Smooth muscle cell (in vitro differentiated cells): ENCODE data around the gene PTGDS. TPM values are rescaled to one million over a fixed set of nuclear protein-coding genes. Genes with fewer than 3 reads are reported as not detected.

Experiments used
- DNase-seq: peaks from one replicate; lab custom pipeline; 2025; ENCODE audit not compliant: unreplicated experiment; lab: John Stamatoyannopoulos, UW
- H2AFZ ChIP-seq: fragments of 200-600 bp; sonication (generic); 2 replicates; pipeline ENCODE4 v1.6.0; 2016; ENCODE audit warnings: antibody characterized with exemption, low read depth, mild to moderate bottlenecking
- H3F3A ChIP-seq: fragments of 200-600 bp; sonication (generic); 2 replicates; pipeline ENCODE4 v1.6.0; 2017; ENCODE audit warnings: antibody characterized with exemption, low read depth
- H3K27ac ChIP-seq: fragments of 200-600 bp; sonication (generic); 2 replicates; pipeline ENCODE4 v1.5.1; 2016; ENCODE audit warnings: low read depth, mild to moderate bottlenecking
- H3K27me3 ChIP-seq: fragments of 200-600 bp; sonication (generic); 2 replicates; pipeline ENCODE4 v1.6.1; 2016; ENCODE audit warnings: low read depth, mild to moderate bottlenecking
- H3K36me3 ChIP-seq: fragments of 200-600 bp; sonication (generic); 2 replicates; pipeline ENCODE4 v1.5.1; 2016; ENCODE audit warnings: low read depth
- H3K4me1 ChIP-seq: fragments of 200-600 bp; sonication (generic); 2 replicates; pipeline ENCODE4 v1.5.1; 2016; ENCODE audit warnings: low read depth
- H3K4me2 ChIP-seq: fragments of 200-600 bp; sonication (generic); 2 replicates; pipeline ENCODE4 v1.6.0; 2016; ENCODE audit warnings: mild to moderate bottlenecking
- H3K4me3 ChIP-seq: fragments of 200-600 bp; sonication (generic); 2 replicates; pipeline ENCODE4 v1.5.1; 2016; ENCODE audit warnings: mild to moderate bottlenecking
- H3K79me2 ChIP-seq: fragments of 200-600 bp; sonication (generic); 2 replicates; pipeline ENCODE4 v1.6.0; 2016; ENCODE audit warnings: low read depth, mild to moderate bottlenecking
- H3K9ac ChIP-seq: fragments of 200-600 bp; sonication (generic); 2 replicates; pipeline ENCODE4 v1.6.0; 2016; ENCODE audit warnings: low read depth
- H3K9me3 ChIP-seq: fragments of 200-600 bp; sonication (generic); replicated peaks from 2 replicates; pipeline ENCODE4 v1.5.1; 2016; ENCODE audit warnings: low read depth
- H4K20me1 ChIP-seq: fragments of 200-600 bp; sonication (generic); 2 replicates; pipeline ENCODE4 v1.6.0; 2016; ENCODE audit warnings: low read depth
- WGBS: methylation state at CpG from one replicate; pipeline ENCODE4 v1.1.7; 2016; ENCODE audit warnings: low lambda C conversion rate; 5-methylcytosine and 5-hydroxymethylcytosine counted together
- polyA plus RNA-seq: library from polyadenylated mRNA; unstranded; fragments of >200 nt; fragmentation: Nextera tagmentation; extraction: Ambion mirVana; gene quantifications from 2 replicates; pipeline ENCODE4 v1.2.1, GENCODE V29; 2016
- total RNA-seq: library from RNA; depleted of rRNA; stranded (reverse); fragments of >200 nt; gene quantifications from 2 replicates; pipeline ENCODE4 v1.2.3, GENCODE V29; 2014
- TF ChIP-seq, protein P1 (sequence below): fragments of 200-600 bp; sonication (generic); IDR thresholded peaks from 2 replicates; pipeline ENCODE4 v1.5.1; 2017; ENCODE audit warnings: borderline replicate concordance, mild to moderate bottlenecking, antibody characterized with exemption; ENCODE audit not compliant: insufficient read depth, poor library complexity, severe bottlenecking

PTGDS gene
- total and polyA plus RNA-seq, 2 experiments from 2014 or later = 119 to 611 TPM

GRCh38 chr9:137007816-137008270, 30.5 kb downstream of the PTGDS start:
- no peak overlapping the region for H3K9ac ChIP-seq
- H3K36me3 ChIP-seq = no peaks in the 10 kb centered on the region
- H3K9me3 ChIP-seq = no peaks in the 10 kb centered on the region
- DNase-seq = no peak
- H3K27ac ChIP-seq = no peak overlapping the region
- H3K4me3 ChIP-seq = no peak overlapping the region
- no peaks in the 10 kb centered on the region for H3K4me1 ChIP-seq
- no peak overlapping the region for H2AFZ ChIP-seq
- WGBS = 91% methylated on average over 11 of the region's 13 CpGs
- H3F3A ChIP-seq = no peaks in the 10 kb centered on the region
- no peaks in the 10 kb centered on the region for H4K20me1 ChIP-seq
- H3K27me3 ChIP-seq = no peaks in the 10 kb centered on the region
- H3K79me2 ChIP-seq = no peaks in the 10 kb centered on the region
- H3K4me2 ChIP-seq = no peak overlapping the region
- TF ChIP-seq, protein P1, sequence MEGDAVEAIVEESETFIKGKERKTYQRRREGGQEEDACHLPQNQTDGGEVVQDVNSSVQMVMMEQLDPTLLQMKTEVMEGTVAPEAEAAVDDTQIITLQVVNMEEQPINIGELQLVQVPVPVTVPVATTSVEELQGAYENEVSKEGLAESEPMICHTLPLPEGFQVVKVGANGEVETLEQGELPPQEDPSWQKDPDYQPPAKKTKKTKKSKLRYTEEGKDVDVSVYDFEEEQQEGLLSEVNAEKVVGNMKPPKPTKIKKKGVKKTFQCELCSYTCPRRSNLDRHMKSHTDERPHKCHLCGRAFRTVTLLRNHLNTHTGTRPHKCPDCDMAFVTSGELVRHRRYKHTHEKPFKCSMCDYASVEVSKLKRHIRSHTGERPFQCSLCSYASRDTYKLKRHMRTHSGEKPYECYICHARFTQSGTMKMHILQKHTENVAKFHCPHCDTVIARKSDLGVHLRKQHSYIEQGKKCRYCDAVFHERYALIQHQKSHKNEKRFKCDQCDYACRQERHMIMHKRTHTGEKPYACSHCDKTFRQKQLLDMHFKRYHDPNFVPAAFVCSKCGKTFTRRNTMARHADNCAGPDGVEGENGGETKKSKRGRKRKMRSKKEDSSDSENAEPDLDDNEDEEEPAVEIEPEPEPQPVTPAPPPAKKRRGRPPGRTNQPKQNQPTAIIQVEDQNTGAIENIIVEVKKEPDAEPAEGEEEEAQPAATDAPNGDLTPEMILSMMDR = no peak

- TF ChIP-seq, protein P1 = no peak
- H3K9me3 ChIP-seq = no peaks in the 10 kb centered on the region
- H2AFZ ChIP-seq = no peak overlapping the region
- H3K4me1 ChIP-seq = no peaks in the 10 kb centered on the region
- no peaks in the 10 kb centered on the region for H3K36me3 ChIP-seq
- no peak overlapping the region for H3K4me2 ChIP-seq
- no peak overlapping the region for H3K9ac ChIP-seq
- no peaks in the 10 kb centered on the region for H3K27me3 ChIP-seq
- DNase-seq = no peak
- H3K27ac ChIP-seq = no peak overlapping the region
- no peaks in the 10 kb centered on the region for H3K79me2 ChIP-seq
- H3F3A ChIP-seq = no peaks in the 10 kb centered on the region
- 88% methylated on average over 20 of the region's 22 CpGs for WGBS
- H3K4me3 ChIP-seq = no peak overlapping the region
- H4K20me1 ChIP-seq = no peaks in the 10 kb centered on the region
These were observed 31.0 kb downstream of the PTGDS start for GRCh38 chr9:137008312-137008711.

DNA sequence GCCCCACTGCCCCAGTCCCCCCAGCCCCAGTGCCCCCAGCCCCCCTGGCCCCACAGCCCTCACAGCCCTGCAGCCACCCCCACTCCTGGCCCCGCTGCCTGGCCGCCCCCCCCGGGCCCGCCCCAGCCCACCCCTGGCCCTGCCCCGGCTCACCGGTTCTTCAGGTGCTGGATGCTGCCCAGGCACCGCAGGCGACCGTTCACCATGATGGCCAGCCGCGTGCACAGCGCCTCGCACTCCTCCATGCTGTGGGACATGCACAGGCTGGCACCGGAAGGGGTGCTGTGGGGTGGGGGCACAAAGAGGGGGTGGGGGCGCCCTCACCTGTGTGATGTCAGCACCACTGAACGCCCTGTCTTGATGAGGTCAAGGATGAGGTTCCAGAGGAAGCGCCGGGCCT, 31.9 kb downstream of the PTGDS start:
- Histone ChIP-seq H3F3A (no peaks in the 10 kb centered on the region), H3K9me3 (no peaks in the 10 kb centered on the region), H3K36me3 (no peaks in the 10 kb centered on the region), H3K4me3 (no peak overlapping the region), H3K4me1 (no peaks in the 10 kb centered on the region), H2AFZ (no peak overlapping the region), H3K4me2 (no peak overlapping the region), H3K79me2 (no peaks in the 10 kb centered on the region), H4K20me1 (no peaks in the 10 kb centered on the region), H3K27ac (no peak overlapping the region), H3K27me3 (no peaks in the 10 kb centered on the region), H3K9ac (no peak overlapping the region)
- 91% methylated on average over 7 of the region's 18 CpGs for WGBS
- no peak for DNase-seq
- TF ChIP-seq, protein P1 = no peak

DNA sequence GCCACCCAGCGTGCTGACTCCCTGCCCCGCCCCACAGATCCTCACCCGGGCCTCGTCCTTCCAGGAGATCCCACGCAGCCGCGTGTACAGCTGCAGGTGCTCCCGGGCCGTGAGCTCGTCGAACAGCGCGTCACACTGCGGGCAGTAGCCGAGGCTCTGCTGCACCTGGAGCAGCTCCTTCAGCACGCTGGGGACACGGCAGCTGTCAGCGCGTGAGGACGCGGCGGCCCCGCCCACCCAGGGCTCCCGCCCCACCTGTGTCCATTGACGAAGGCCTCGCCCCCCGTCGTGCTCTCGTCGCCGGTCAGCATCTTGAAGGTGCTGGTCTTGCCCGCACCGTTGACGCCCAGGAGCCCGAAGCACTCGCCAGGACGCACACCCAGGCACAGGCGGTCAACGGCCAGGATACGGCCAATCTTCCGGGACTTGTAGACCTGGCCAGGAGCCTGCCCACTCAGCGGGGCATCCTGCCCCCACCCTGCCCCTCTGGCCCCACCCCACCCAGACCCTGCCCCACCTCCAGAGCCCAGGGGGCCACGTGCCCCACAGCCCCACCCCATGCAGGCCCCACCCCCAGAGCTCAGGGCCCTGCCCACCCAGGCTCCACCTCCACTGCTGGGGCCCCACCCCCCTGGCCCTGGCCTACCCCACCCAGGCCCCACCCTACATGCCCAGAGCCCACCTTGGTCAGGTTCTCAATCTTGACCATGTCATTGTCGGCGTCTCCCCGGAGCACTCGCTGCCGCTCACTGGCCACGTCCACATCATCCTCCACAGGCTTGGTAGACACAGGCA, 32.8 kb downstream of the PTGDS start:
- H3K27me3 ChIP-seq = no peaks in the 10 kb centered on the region
- H3K4me3 ChIP-seq = no peak overlapping the region
- no peaks in the 10 kb centered on the region for H3K9me3 ChIP-seq
- TF ChIP-seq, protein P1 = no peak
- no peak overlapping the region for H3K4me2 ChIP-seq
- WGBS = 98% methylated on average over 21 of the region's 49 CpGs
- no peak overlapping the region for H3K9ac ChIP-seq
- H3K27ac ChIP-seq = no peak overlapping the region
- H3K36me3 ChIP-seq = no peaks in the 10 kb centered on the region
- no peaks in the 10 kb centered on the region for H3F3A ChIP-seq
- no peaks in the 10 kb centered on the region for H3K4me1 ChIP-seq
- DNase-seq = no peak
- no peak overlapping the region for H2AFZ ChIP-seq
- H4K20me1 ChIP-seq = no peaks in the 10 kb centered on the region
- H3K79me2 ChIP-seq = no peaks in the 10 kb centered on the region
